Endothelial cell of umbilical vein (primary cell): ENCODE results near the gene CSK. TPM values are rescaled to one million over a fixed set of nuclear protein-coding genes. Genes with fewer than 3 reads are reported as not detected.

Experiments used
- BruUV-seq: library from RNA; stranded (reverse); fragments of 400-500 nt; replicated peaks from 2 replicates; lab custom pipeline; 2021; lab: Mats Ljungman, UMichigan
- CTCF ChIA-PET: fragments of 300-600, 350-600 bp; sonication (Branson Sonifier 250); formaldehyde crosslinking; loops from one replicate; lab custom pipeline; 2021; ENCODE audit warnings: antibody characterized with exemption, inconsistent platforms; lab: Charles Lee
- POLR2A ChIA-PET: fragments of 300-600, 350-600 bp; sonication (Branson Sonifier 250); formaldehyde crosslinking; loops from one replicate; lab custom pipeline; 2021; ENCODE audit warnings: antibody characterized with exemption, inconsistent platforms; lab: Charles Lee
- DNase-seq: peaks from one replicate; pipeline ENCODE4 v3.0.0-alpha.2; 2011; ENCODE audit warnings: low read depth, low spot score
- FAIRE-seq: peaks from 2 replicates; lab custom pipeline; 2011; peaks lifted over from hg19 to GRCh38; lab: Jason Lieb, UNC
- H2AFZ ChIP-seq: 2 replicates; pipeline ENCODE4 v1.6.0; 2012; ENCODE audit warnings: low read depth, low read length, control low read depth, inconsistent platforms
- H3K27ac ChIP-seq: 2 replicates; pipeline ENCODE4 v1.5.1; 2011; ENCODE audit warnings: low read depth, mild to moderate bottlenecking, control low read depth, low read length, moderate library complexity; ENCODE audit not compliant: insufficient read depth
- H3K27me3 ChIP-seq, 2 experiments: 2 replicates each; pipeline versions ENCODE4 v1.6.0 to v1.6.1; 2011; ENCODE audit warnings: low read length in 2 of 2, mixed read lengths in 1 of 2; ENCODE audit not compliant: control insufficient read depth in 2 of 2, insufficient read depth in 2 of 2
- H3K36me3 ChIP-seq, 2 experiments: 2 replicates in 1 of 2; 3 replicates in 1 of 2; pipeline ENCODE4 v1.5.1; 2011; ENCODE audit warnings: low read length in 2 of 2, mild to moderate bottlenecking in 1 of 2, moderate library complexity in 1 of 2; ENCODE audit not compliant: control insufficient read depth in 2 of 2, insufficient read depth in 2 of 2; ENCODE audit errors: extremely low read depth in 1 of 2
- H3K4me1 ChIP-seq: 3 replicates; pipeline ENCODE4 v1.5.1; 2011; ENCODE audit warnings: mild to moderate bottlenecking, low read length; ENCODE audit not compliant: control insufficient read depth, insufficient read depth; ENCODE audit errors: extremely low read depth
- H3K4me2 ChIP-seq: 2 replicates; pipeline ENCODE4 v1.6.1; 2011; ENCODE audit warnings: low read length, control low read depth, mixed read lengths; ENCODE audit not compliant: insufficient read depth
- H3K4me3 ChIP-seq, 3 experiments: fragments of 200-600 bp in 1 of 3; sonication (generic), shearing (Covaris generic) in 1 of 3; replicated peaks in 1 of 3; 2 replicates each; pipeline ENCODE4 v1.5.1; 2011 to 2016; ENCODE audit warnings: control low read depth in 3 of 3, low read length in 3 of 3, mild to moderate bottlenecking in 2 of 3, inconsistent platforms in 1 of 3, low read depth in 1 of 3, moderate library complexity in 1 of 3; ENCODE audit not compliant: insufficient read depth in 1 of 3
- H3K79me2 ChIP-seq: 2 replicates; pipeline ENCODE4 v1.6.0; 2012; ENCODE audit warnings: low read length, inconsistent platforms; ENCODE audit not compliant: control insufficient read depth, insufficient read depth
- H3K9ac ChIP-seq: replicated peaks from 2 replicates; pipeline ENCODE3; 2011; ENCODE audit warnings: low read length, control low read depth; ENCODE audit not compliant: insufficient read depth; ENCODE audit errors: extremely low read depth
- H3K9me1 ChIP-seq: replicated peaks from 3 replicates; pipeline ENCODE4 v1.6.0; 2011; ENCODE audit warnings: mild to moderate bottlenecking, low read length; ENCODE audit not compliant: control insufficient read depth, insufficient read depth; ENCODE audit errors: extremely low read depth
- H3K9me3 ChIP-seq: replicated peaks from 2 replicates; pipeline ENCODE4 v1.5.1; 2012; ENCODE audit warnings: low read length, inconsistent platforms; ENCODE audit not compliant: control insufficient read depth, insufficient read depth
- H4K20me1 ChIP-seq: replicated peaks from 2 replicates; pipeline ENCODE3; 2011; ENCODE audit warnings: mild to moderate bottlenecking, low read length; ENCODE audit not compliant: control insufficient read depth, insufficient read depth; ENCODE audit errors: extremely low read depth
- EZH2 ChIP-seq: IDR thresholded peaks from 2 replicates; pipeline ENCODE4 v1.6.1; 2012; ENCODE audit warnings: borderline replicate concordance, low read depth, mild to moderate bottlenecking, moderate library complexity, low read length, inconsistent platforms; ENCODE audit not compliant: severe bottlenecking
- FOS ChIP-seq: IDR thresholded peaks from 2 replicates; pipeline ENCODE4 v1.6.1; 2011; ENCODE audit warnings: mild to moderate bottlenecking, low read length, moderate library complexity, borderline replicate concordance; ENCODE audit not compliant: insufficient read depth
- GATA2 ChIP-seq: IDR thresholded peaks from 2 replicates; pipeline ENCODE4 v1.7.0; 2011; ENCODE audit warnings: low read depth, mild to moderate bottlenecking, moderate library complexity, mixed read lengths, low read length; ENCODE audit not compliant: insufficient read length, insufficient read depth
- JUN ChIP-seq: IDR thresholded peaks from 2 replicates; pipeline ENCODE4 v1.6.1; 2011; ENCODE audit warnings: borderline replicate concordance, low read depth; ENCODE audit not compliant: insufficient read length, insufficient read depth
- MYC ChIP-seq: IDR thresholded peaks from one replicate; pipeline ENCODE4 v1.6.1; 2011; ENCODE audit warnings: mild to moderate bottlenecking, low read depth, low read length
- POLR2A ChIP-seq: IDR thresholded peaks from 2 replicates; pipeline ENCODE4 v1.6.1; 2012; ENCODE audit warnings: low read depth, mild to moderate bottlenecking, control low read depth, low read length
- POLR2AphosphoS5 ChIP-seq: IDR thresholded peaks from 2 replicates; pipeline ENCODE4 v1.6.1; 2012; ENCODE audit warnings: low read depth, mild to moderate bottlenecking, control low read depth, low read length, moderate library complexity; ENCODE audit not compliant: insufficient read depth
- dilution Hi-C: fragments of 300-500 bp; cut with MboI; formaldehyde crosslinking; loops from one replicate; pipeline ENCODE4 v1.15.0; 2019; ENCODE audit warnings: low sequenced_read_pairs; ENCODE audit not compliant: extremely low pct_ligation_motif_present
- intact Hi-C: fragments of 100-400 bp; cut with micrococcal nuclease; formaldehyde crosslinking; loops from one replicate; pipeline ENCODE4 v1.10.0; 2022
- polyA plus RNA-seq, 4 experiments: library from polyadenylated mRNA; depleted of rRNA in 3 of 4; stranded (reverse) in 3 of 4; unstranded in 1 of 4; fragments of >200 nt; gene quantifications; 2 replicates each; pipeline versions ENCODE4 v1.2.1 to v1.2.3, GENCODE V29; 2011 to 2012; ENCODE audit warnings: missing spikeins in 1 of 4
- total RNA-seq: library from RNA; stranded (reverse); gene quantifications from 2 replicates; pipeline ENCODE4 v1.2.3, GENCODE V29; 2021
- TF ChIP-seq, protein P1 (sequence below), 2 donors: IDR thresholded peaks; 1 replicate in 1 of 2; 2 replicates in 1 of 2; pipeline ENCODE4 v1.5.1; 2011; ENCODE audit warnings: low read length in 2 of 2, mild to moderate bottlenecking in 2 of 2, moderate library complexity in 2 of 2, control low read depth in 1 of 2, inconsistent platforms in 1 of 2, low read depth in 1 of 2; ENCODE audit not compliant: insufficient read depth in 1 of 2; ENCODE audit errors: extremely low read depth in 1 of 2
- TF ChIP-seq, protein P2 (sequence below): IDR thresholded peaks from 2 replicates; pipeline ENCODE4 v1.6.1; 2011; ENCODE audit not compliant: insufficient read depth, insufficient read length

The CSK gene
- total and polyA plus RNA-seq, 2 donors (not counting 3 experiments of a cell fraction or from before 2014, with no cell fraction given) = 41.2 to 104 TPM

DNA sequence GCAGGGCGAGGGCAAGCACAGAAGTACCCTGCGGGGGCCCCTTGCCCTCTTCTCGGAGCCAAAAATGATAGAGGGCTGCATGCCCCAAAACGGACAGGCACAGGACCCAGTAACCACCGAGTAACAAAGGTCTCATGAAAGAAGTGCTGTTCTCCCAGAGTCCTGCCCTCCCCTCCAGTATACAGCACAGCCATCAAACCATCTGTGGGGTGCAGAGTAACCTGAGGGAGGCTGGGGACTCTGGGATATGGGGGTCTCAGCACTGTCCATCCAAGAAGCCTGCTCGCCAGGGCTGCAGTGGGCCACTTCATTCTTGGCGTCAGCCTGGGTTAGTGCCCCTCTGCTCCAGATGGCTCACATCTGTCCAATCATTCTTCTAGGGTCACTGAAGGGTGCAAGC, 55.0 kb downstream of the CSK start:
- Histone ChIP-seq H3K9ac (no peak overlapping the region), H3K27me3 (no peaks in the 10 kb centered on the region), H3K27ac (no peak overlapping the region), H3K79me2 (no peaks in the 10 kb centered on the region), H3K9me3 (no peaks in the 10 kb centered on the region), H3K4me2 (no peak overlapping the region), H3K36me3 (peaks cover 0 to 8% of the 10 kb centered on the region in 2 experiments), H2AFZ (no peak overlapping the region), H4K20me1 (no peaks in the 10 kb centered on the region), H3K4me1 (no peaks in the 10 kb centered on the region), H3K9me1 (no peaks in the 10 kb centered on the region), H3K4me3 (no peak overlapping the region)
- dilution Hi-C loops = no loop called here
- DNase-seq = no peak
- CTCF ChIA-PET = interaction anchor here (0.8 to 2.2 kb wide), 8 partner anchors 10 to 66 kb away, joined by 3 to 28 read pairs (median 6); partner anchors contain the start of genes CPLX3, CSK and LMAN1L
- FAIRE-seq = no peak
- TF ChIP-seq EZH2 = no peak
- TF ChIP-seq, protein P1, sequence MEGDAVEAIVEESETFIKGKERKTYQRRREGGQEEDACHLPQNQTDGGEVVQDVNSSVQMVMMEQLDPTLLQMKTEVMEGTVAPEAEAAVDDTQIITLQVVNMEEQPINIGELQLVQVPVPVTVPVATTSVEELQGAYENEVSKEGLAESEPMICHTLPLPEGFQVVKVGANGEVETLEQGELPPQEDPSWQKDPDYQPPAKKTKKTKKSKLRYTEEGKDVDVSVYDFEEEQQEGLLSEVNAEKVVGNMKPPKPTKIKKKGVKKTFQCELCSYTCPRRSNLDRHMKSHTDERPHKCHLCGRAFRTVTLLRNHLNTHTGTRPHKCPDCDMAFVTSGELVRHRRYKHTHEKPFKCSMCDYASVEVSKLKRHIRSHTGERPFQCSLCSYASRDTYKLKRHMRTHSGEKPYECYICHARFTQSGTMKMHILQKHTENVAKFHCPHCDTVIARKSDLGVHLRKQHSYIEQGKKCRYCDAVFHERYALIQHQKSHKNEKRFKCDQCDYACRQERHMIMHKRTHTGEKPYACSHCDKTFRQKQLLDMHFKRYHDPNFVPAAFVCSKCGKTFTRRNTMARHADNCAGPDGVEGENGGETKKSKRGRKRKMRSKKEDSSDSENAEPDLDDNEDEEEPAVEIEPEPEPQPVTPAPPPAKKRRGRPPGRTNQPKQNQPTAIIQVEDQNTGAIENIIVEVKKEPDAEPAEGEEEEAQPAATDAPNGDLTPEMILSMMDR (IDR thresholded peaks at IDR 0.05; ENCODE audit: extremely low read depth in 1 of 2, insufficient read depth in 1 of 2, low read depth in 1 of 2, low read length in 2 of 2) = no peak
- TF ChIP-seq JUN = no peak
- no peak for TF ChIP-seq POLR2A
- TF ChIP-seq FOS = no peak
- TF ChIP-seq, protein P2, sequence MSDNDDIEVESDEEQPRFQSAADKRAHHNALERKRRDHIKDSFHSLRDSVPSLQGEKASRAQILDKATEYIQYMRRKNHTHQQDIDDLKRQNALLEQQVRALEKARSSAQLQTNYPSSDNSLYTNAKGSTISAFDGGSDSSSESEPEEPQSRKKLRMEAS = no peak
- no peak for TF ChIP-seq POLR2AphosphoS5
- no peak for TF ChIP-seq MYC
- TF ChIP-seq GATA2 = no peak
- POLR2A ChIA-PET = no interaction called here
- intact Hi-C loops = no loop called here
- no TSS peak for BruUV-seq
